GM12874 (cell line): ENCODE results near the gene NOP56.

ENCODE experiments used
- TF ChIP-seq, protein P1 (sequence below): IDR thresholded peaks from 2 replicates; pipeline ENCODE4 v1.5.1; 2011; ENCODE audit warnings: low read depth, mild to moderate bottlenecking, control low read depth, low read length, moderate library complexity; ENCODE audit not compliant: insufficient read depth

Gene NOP56

GRCh38 chr20:2707353-2708072, 55.1 kb downstream of the NOP56 start:
- TF ChIP-seq, protein P1, sequence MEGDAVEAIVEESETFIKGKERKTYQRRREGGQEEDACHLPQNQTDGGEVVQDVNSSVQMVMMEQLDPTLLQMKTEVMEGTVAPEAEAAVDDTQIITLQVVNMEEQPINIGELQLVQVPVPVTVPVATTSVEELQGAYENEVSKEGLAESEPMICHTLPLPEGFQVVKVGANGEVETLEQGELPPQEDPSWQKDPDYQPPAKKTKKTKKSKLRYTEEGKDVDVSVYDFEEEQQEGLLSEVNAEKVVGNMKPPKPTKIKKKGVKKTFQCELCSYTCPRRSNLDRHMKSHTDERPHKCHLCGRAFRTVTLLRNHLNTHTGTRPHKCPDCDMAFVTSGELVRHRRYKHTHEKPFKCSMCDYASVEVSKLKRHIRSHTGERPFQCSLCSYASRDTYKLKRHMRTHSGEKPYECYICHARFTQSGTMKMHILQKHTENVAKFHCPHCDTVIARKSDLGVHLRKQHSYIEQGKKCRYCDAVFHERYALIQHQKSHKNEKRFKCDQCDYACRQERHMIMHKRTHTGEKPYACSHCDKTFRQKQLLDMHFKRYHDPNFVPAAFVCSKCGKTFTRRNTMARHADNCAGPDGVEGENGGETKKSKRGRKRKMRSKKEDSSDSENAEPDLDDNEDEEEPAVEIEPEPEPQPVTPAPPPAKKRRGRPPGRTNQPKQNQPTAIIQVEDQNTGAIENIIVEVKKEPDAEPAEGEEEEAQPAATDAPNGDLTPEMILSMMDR: no peak
